HCT116 (cell line): ENCODE results near the gene BDH1. TPM values are rescaled to one million over a fixed set of nuclear protein-coding genes. Genes with fewer than 3 reads are reported as not detected.

Experiments
- ATAC-seq: fragments of 200-7000 bp; cut with Tn5 transposase; 2 replicates; pipeline ENCODE4 v1.9.1; 2020; ENCODE audit warnings: mild to moderate bottlenecking, moderate library complexity
- BruUV-seq: library from RNA; stranded (reverse); fragments of 400-500 nt; replicated peaks from 2 replicates; lab custom pipeline; 2021; lab: Mats Ljungman, UMichigan
- CTCF ChIA-PET: fragments of 300-600 bp; sonication (Branson Sonifier 250); formaldehyde crosslinking; loops from one replicate; lab custom pipeline; 2021; ENCODE audit warnings: antibody characterized with exemption; lab: Charles Lee
- POLR2A ChIA-PET: fragments of 300-600, 350-600 bp; sonication (Branson Sonifier 250); formaldehyde crosslinking; loops from one replicate; lab custom pipeline; 2021; ENCODE audit warnings: antibody characterized with exemption; lab: Charles Lee
- RAD21 ChIA-PET, 2 experiments: fragments of 300-600 bp; sonication (Branson Sonifier 250); formaldehyde crosslinking; loops; one replicate each; lab custom pipeline; 2023; ENCODE audit warnings: low total read pairs in 2 of 2; ENCODE audit not compliant: uncharacterized antibody in 2 of 2, unreplicated experiment in 2 of 2, low non-redundant PET in 1 of 2; lab: Charles Lee
- DNase-seq: peaks from one replicate; pipeline ENCODE4 v3.0.0-alpha.2; 2010; ENCODE audit warnings: low read depth, low spot score
- H2AFZ ChIP-seq: fragments of 200-600 bp; shearing (Covaris generic), sonication (generic); 2 replicates; pipeline ENCODE4 v1.6.1; 2017; ENCODE audit warnings: low read depth, mixed run types, mixed read lengths, antibody characterized with exemption, low read length; ENCODE audit not compliant: poor library complexity, severe bottlenecking
- H3K27ac ChIP-seq: 2 replicates; pipeline ENCODE4 v1.5.1; 2012; ENCODE audit warnings: low read depth, low read length
- H3K27me3 ChIP-seq: fragments of 200-600 bp; sonication (generic); 2 replicates; pipeline ENCODE4 v1.6.1; 2016; ENCODE audit warnings: mixed run types, low read length, mixed read lengths; ENCODE audit not compliant: insufficient read depth
- H3K36me3 ChIP-seq, 2 experiments: fragments of 200-500 bp in 1 of 2; fragments of 200-600 bp in 1 of 2; sonication (Bioruptor generic) in 1 of 2; sonication (generic) in 1 of 2; 2 replicates each; pipeline versions ENCODE4 v1.5.1 to v1.6.1; 2014 to 2016; ENCODE audit warnings: low read length in 2 of 2, inconsistent platforms in 1 of 2, mixed read lengths in 1 of 2, mixed run types in 1 of 2; ENCODE audit not compliant: insufficient read depth in 2 of 2, control insufficient read depth in 1 of 2
- H3K4me1 ChIP-seq, 2 experiments: fragments of 200-600 bp in 1 of 2; sonication (generic) in 1 of 2; 2 replicates each; pipeline versions ENCODE4 v1.5.1 to v1.6.1; 2012 to 2017; ENCODE audit warnings: low read length in 2 of 2, inconsistent platforms in 1 of 2, mild to moderate bottlenecking in 1 of 2, mixed read lengths in 1 of 2, mixed run types in 1 of 2, moderate library complexity in 1 of 2; ENCODE audit not compliant: insufficient read depth in 2 of 2, control insufficient read depth in 1 of 2
- H3K4me2 ChIP-seq: fragments of 200-600 bp; sonication (generic); 2 replicates; pipeline ENCODE4 v1.6.1; 2017; ENCODE audit warnings: mixed run types, low read length, mixed read lengths
- H3K4me3 ChIP-seq, 2 experiments: fragments of 200-600 bp in 1 of 2; sonication (generic) in 1 of 2; replicated peaks in 1 of 2; 2 replicates each; pipeline ENCODE4 v1.5.1; 2011 to 2016; ENCODE audit warnings: low read length in 2 of 2, control low read depth in 1 of 2, low read depth in 1 of 2, mild to moderate bottlenecking in 1 of 2, mixed read lengths in 1 of 2, mixed run types in 1 of 2
- H3K79me2 ChIP-seq: fragments of 200-600 bp; sonication (generic); 2 replicates; pipeline ENCODE4 v1.6.1; 2017; ENCODE audit warnings: mild to moderate bottlenecking, mixed run types, low read length, moderate library complexity, mixed read lengths; ENCODE audit not compliant: insufficient read depth
- H3K9ac ChIP-seq: fragments of 200-600 bp; sonication (generic); 2 replicates; pipeline ENCODE4 v1.6.1; 2016; ENCODE audit warnings: low read length, mixed read lengths
- H3K9me2 ChIP-seq: fragments of 200-600 bp; sonication (generic), shearing (Covaris generic); 2 replicates; pipeline ENCODE4 v1.6.1; 2017; ENCODE audit warnings: mixed run types, mild to moderate bottlenecking, moderate library complexity; ENCODE audit not compliant: insufficient read depth
- H3K9me3 ChIP-seq, 2 experiments: fragments of 200-500 bp in 1 of 2; fragments of 200-600 bp in 1 of 2; sonication (Bioruptor generic) in 1 of 2; sonication (generic) in 1 of 2; 2 replicates each; pipeline ENCODE4 v1.6.1; 2014 to 2017; ENCODE audit warnings: low read length in 2 of 2, mixed read lengths in 2 of 2, inconsistent platforms in 1 of 2, low read depth in 1 of 2, mild to moderate bottlenecking in 1 of 2, mixed run types in 1 of 2, moderate library complexity in 1 of 2; ENCODE audit not compliant: control insufficient read depth in 1 of 2, insufficient read depth in 1 of 2
- H4K20me1 ChIP-seq: fragments of 200-600 bp; sonication (generic), shearing (Covaris generic); 2 replicates; pipeline ENCODE4 v1.6.1; 2017; ENCODE audit warnings: mixed run types, mild to moderate bottlenecking, moderate library complexity; ENCODE audit not compliant: insufficient read depth
- ATF3 ChIP-seq: IDR thresholded peaks from 2 replicates; pipeline ENCODE4 v1.6.1; 2012
- CBX3 ChIP-seq: IDR thresholded peaks from 2 replicates; pipeline ENCODE4 v1.6.1; 2012; ENCODE audit warnings: low read depth
- CEBPB ChIP-seq: IDR thresholded peaks from 2 replicates; pipeline ENCODE4 v1.6.1; 2012; ENCODE audit warnings: low read depth
- ELF1 ChIP-seq: IDR thresholded peaks from 2 replicates; pipeline ENCODE4 v1.6.1; 2012; ENCODE audit warnings: low read depth, borderline replicate concordance
- EZH2 ChIP-seq: fragments of 200-600 bp; sonication (generic); IDR thresholded peaks from 2 replicates; pipeline ENCODE4 v1.6.1; 2017; ENCODE audit warnings: antibody characterized with exemption, mixed run types
- JUND ChIP-seq: IDR thresholded peaks from 2 replicates; pipeline ENCODE4 v1.6.1; 2012
- MAX ChIP-seq: IDR thresholded peaks from 2 replicates; pipeline ENCODE4 v1.6.1; 2012
- POLR2A ChIP-seq: IDR thresholded peaks from 2 replicates; pipeline ENCODE4 v1.7.0; 2011; ENCODE audit warnings: borderline replicate concordance; ENCODE audit not compliant: insufficient read depth, insufficient read length; ENCODE audit errors: extremely low read depth
- RAD21 ChIP-seq: IDR thresholded peaks from 2 replicates; pipeline ENCODE4 v1.6.1; 2012; ENCODE audit warnings: low read depth, mild to moderate bottlenecking
- SIN3A ChIP-seq: IDR thresholded peaks from 2 replicates; pipeline ENCODE4 v1.6.1; 2012; ENCODE audit warnings: low read depth
- SP1 ChIP-seq: IDR thresholded peaks from 2 replicates; pipeline ENCODE4 v1.6.1; 2012; ENCODE audit warnings: low read depth
- SRF ChIP-seq: IDR thresholded peaks from 2 replicates; pipeline ENCODE4 v1.6.1; 2012; ENCODE audit warnings: low read depth
- TCF7L2 ChIP-seq: IDR thresholded peaks from 2 replicates; pipeline ENCODE4 v1.7.0; 2011; ENCODE audit warnings: borderline replicate concordance, inconsistent platforms; ENCODE audit not compliant: insufficient read depth, insufficient read length; ENCODE audit errors: extremely low read depth
- YY1 ChIP-seq: IDR thresholded peaks from 2 replicates; pipeline ENCODE4 v1.6.1; 2011; ENCODE audit warnings: low read length, low read depth, moderate library complexity, mild to moderate bottlenecking; ENCODE audit not compliant: insufficient replicate concordance; ENCODE audit errors: extremely low read depth
- ZFX ChIP-seq: fragments of 450-650 bp; IDR thresholded peaks from 2 replicates; pipeline ENCODE4 v1.6.1; 2017
- ZNF274 ChIP-seq: fragments of 200-500 bp; sonication (Bioruptor generic); IDR thresholded peaks from 2 replicates; pipeline ENCODE4 v1.6.1; 2014; ENCODE audit warnings: mild to moderate bottlenecking, low read depth, low read length, inconsistent platforms
- intact Hi-C: fragments of 100-400 bp; cut with micrococcal nuclease; formaldehyde crosslinking; loops from 2 replicates; pipeline ENCODE4 v1.10.0; 2022
- total RNA-seq: library from RNA; stranded (reverse); gene quantifications from one replicate; pipeline ENCODE4 v1.2.1, GENCODE V29; 2021; ENCODE audit not compliant: unreplicated experiment
- TF ChIP-seq, protein P1 (sequence below): IDR thresholded peaks from 2 replicates; pipeline ENCODE4 v1.6.1; 2011; ENCODE audit warnings: mild to moderate bottlenecking, low read length, moderate library complexity; ENCODE audit not compliant: insufficient replicate concordance; ENCODE audit errors: extremely low read depth
- TF ChIP-seq, protein P2 (sequence below), 3 experiments: fragments of 200-600 bp in 1 of 3; sonication (generic) in 1 of 3; IDR thresholded peaks in 2 of 3; conservative IDR thresholded peaks in 1 of 3; 2 replicates each; pipeline ENCODE4 v1.5.1; 2012 to 2017; ENCODE audit warnings: low read depth in 2 of 3, low read length in 2 of 3, antibody characterized with exemption in 1 of 3, borderline replicate concordance in 1 of 3, control low read depth in 1 of 3, mild to moderate bottlenecking in 1 of 3, mixed read lengths in 1 of 3, mixed run types in 1 of 3, moderate library complexity in 1 of 3; ENCODE audit not compliant: insufficient read depth in 1 of 3

BDH1 gene
- total RNA-seq, 1 experiment from 2014 or later: 26.6 TPM

GRCh38 chr3:197465197-197465995, 90.4 kb downstream of the BDH1 start (continued):
- TF ChIP-seq TCF7L2 (no peak), ATF3 (no peak), SIN3A (no peak), SRF (no peak), CBX3 (no peak), ZFX (no peak), YY1 (no peak), EZH2 (no peak), ELF1 (no peak), SP1 (no peak), CEBPB (no peak), JUND (no peak)

GRCh38 chr3:197464794-197465193, 91.0 kb downstream of the BDH1 start:
- no peaks in the 10 kb centered on the region for H3K79me2 ChIP-seq
- H3K27ac ChIP-seq: no peak overlapping the region
- intact Hi-C loops: no loop called here
- no peaks in the 10 kb centered on the region for H4K20me1 ChIP-seq
- no peaks in the 10 kb centered on the region for H3K9me3 ChIP-seq
- TF ChIP-seq ELF1: no peak
- TF ChIP-seq YY1: no peak
- TF ChIP-seq ZFX: no peak
- no peak for TF ChIP-seq JUND
- TF ChIP-seq RAD21: no peak
- no peak for TF ChIP-seq POLR2A
- TF ChIP-seq SRF: no peak
- TF ChIP-seq SP1: no peak
- no peak for TF ChIP-seq SIN3A
- TF ChIP-seq, protein P1, sequence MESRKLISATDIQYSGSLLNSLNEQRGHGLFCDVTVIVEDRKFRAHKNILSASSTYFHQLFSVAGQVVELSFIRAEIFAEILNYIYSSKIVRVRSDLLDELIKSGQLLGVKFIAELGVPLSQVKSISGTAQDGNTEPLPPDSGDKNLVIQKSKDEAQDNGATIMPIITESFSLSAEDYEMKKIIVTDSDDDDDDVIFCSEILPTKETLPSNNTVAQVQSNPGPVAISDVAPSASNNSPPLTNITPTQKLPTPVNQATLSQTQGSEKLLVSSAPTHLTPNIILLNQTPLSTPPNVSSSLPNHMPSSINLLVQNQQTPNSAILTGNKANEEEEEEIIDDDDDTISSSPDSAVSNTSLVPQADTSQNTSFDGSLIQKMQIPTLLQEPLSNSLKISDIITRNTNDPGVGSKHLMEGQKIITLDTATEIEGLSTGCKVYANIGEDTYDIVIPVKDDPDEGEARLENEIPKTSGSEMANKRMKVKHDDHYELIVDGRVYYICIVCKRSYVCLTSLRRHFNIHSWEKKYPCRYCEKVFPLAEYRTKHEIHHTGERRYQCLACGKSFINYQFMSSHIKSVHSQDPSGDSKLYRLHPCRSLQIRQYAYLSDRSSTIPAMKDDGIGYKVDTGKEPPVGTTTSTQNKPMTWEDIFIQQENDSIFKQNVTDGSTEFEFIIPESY: no peak
- TF ChIP-seq MAX: no peak
- TF ChIP-seq TCF7L2: no peak
- TF ChIP-seq, protein P2, sequence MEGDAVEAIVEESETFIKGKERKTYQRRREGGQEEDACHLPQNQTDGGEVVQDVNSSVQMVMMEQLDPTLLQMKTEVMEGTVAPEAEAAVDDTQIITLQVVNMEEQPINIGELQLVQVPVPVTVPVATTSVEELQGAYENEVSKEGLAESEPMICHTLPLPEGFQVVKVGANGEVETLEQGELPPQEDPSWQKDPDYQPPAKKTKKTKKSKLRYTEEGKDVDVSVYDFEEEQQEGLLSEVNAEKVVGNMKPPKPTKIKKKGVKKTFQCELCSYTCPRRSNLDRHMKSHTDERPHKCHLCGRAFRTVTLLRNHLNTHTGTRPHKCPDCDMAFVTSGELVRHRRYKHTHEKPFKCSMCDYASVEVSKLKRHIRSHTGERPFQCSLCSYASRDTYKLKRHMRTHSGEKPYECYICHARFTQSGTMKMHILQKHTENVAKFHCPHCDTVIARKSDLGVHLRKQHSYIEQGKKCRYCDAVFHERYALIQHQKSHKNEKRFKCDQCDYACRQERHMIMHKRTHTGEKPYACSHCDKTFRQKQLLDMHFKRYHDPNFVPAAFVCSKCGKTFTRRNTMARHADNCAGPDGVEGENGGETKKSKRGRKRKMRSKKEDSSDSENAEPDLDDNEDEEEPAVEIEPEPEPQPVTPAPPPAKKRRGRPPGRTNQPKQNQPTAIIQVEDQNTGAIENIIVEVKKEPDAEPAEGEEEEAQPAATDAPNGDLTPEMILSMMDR (IDR thresholded peaks at IDR 0.05 in 2 of 3, conservative IDR thresholded peaks at IDR 0.05 in 1 of 3; ENCODE audit: borderline replicate concordance in 1 of 3, insufficient read depth in 1 of 3, low read depth in 2 of 3, low read length in 2 of 3): no peak
- no peak for TF ChIP-seq ZNF274
- DNase-seq (no peak), ATAC-seq (no peak)
- peaks cover 0 to 23% of the 10 kb centered on the region in 2 experiments; a peak in 2 of 4 replicates for H3K4me1 ChIP-seq
- H3K9ac ChIP-seq: no peak overlapping the region
- H3K9me2 ChIP-seq: no peaks in the 10 kb centered on the region
- no peaks in the 10 kb centered on the region for H3K27me3 ChIP-seq
- no peak overlapping the region for H3K4me2 ChIP-seq
- BruUV-seq: no TSS peak
- ChIA-PET RAD21 (no interaction called here), POLR2A (no interaction called here), CTCF (no interaction called here)
- H3K4me3 ChIP-seq: no peak overlapping the region
- no peaks in the 10 kb centered on the region for H3K36me3 ChIP-seq
- H2AFZ ChIP-seq: no peak overlapping the region
